GM19395 (cell line): ENCODE measurements around the gene RBM12.
A peak's percentile ranks its signal among the peaks of the same experiment; 100 is the strongest.

ENCODE experiments used
- ATAC-seq: cut with Tn5 transposase; IDR thresholded peaks from one replicate; pipeline ENCODE4 v1.9.1; 2021; ENCODE audit warnings: mild to moderate bottlenecking, moderate library complexity; ENCODE audit not compliant: unreplicated experiment

RBM12 gene

GRCh38 chr20:35621560-35621946 lies 43.1 kb downstream of the RBM12 start:
- ATAC-seq = no peak

DNA sequence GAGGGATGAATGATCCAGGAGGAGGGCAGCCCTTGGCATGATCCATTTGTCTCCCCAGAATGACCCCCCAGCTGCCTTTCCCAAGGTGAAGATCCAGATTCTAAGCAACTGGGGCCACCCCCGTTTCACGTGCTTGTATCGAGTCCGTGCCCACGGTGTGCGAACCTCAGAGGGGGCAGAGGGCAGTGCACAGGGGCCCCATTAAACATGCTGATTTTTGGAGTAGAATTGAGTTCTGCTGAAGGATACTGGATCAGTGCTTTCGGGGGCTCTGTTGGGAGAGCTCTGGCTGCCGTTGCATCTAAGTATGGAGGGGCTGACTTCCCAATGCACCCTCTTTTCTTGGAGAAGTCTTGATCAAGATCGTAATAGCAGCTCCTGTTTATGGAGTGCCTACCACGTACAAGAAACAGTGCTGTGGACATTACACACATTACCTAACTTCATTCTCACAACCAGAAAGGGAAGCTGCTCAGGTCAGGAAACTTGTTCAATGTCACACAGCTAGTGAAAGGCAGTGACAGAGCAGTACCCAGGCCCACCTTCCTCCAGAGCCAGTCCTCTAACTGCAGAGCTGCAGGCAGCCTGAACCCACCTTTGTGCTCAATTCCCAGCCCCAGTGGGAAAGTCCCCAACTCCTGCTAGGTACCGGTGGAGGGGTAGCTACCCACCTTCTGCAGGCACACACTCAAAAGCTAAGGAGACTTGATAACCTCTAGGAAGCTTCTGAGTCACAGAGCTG lies 43.7 kb downstream of the RBM12 start:
- no peak for ATAC-seq

GRCh38 chr20:35619196-35620095 lies 45.3 kb downstream of the RBM12 start:
- ATAC-seq = peak; percentile 54

DNA sequence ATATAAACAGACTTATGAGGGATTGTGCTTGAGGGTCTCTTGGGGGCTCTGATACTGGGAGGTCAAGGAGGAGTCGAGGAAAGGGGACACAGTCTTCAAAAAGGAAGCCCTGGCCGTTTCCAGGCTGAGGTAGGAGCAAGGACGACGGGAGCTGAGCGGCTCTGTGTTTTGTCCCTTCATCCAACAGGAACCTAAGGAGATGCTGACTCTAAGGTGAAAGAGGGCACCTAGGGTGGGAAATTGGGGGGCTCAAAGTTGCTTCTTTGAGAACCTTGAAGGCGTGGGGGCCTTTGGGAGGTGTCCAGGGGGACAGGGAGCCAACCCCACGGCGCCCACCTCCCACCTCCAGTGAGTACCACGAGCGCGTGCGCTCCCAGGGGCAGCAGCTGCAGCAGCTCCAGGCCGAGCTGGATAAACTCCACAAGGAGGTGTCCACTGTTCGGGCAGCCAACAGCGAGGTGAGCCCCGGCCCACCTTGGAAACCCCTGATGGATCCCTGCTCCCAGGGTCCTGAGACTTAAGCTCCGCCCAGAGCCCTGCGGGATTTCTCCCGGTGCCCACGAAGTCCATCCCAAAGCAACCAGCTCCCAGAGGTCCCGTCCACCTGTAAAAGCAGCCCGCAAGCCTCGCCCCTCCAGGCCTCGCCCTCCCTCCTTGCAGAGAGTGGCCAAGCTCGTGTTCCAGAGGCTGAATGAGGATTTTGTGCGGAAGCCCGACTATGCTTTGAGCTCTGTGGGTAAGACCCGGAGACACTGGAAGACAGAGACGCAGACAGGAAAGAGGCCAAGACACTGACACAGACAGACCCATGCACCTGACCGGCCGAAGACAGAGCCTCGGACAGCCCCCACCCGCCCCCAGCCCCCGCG lies 46.2 kb downstream of the RBM12 start:
- ATAC-seq = no peak

DNA sequence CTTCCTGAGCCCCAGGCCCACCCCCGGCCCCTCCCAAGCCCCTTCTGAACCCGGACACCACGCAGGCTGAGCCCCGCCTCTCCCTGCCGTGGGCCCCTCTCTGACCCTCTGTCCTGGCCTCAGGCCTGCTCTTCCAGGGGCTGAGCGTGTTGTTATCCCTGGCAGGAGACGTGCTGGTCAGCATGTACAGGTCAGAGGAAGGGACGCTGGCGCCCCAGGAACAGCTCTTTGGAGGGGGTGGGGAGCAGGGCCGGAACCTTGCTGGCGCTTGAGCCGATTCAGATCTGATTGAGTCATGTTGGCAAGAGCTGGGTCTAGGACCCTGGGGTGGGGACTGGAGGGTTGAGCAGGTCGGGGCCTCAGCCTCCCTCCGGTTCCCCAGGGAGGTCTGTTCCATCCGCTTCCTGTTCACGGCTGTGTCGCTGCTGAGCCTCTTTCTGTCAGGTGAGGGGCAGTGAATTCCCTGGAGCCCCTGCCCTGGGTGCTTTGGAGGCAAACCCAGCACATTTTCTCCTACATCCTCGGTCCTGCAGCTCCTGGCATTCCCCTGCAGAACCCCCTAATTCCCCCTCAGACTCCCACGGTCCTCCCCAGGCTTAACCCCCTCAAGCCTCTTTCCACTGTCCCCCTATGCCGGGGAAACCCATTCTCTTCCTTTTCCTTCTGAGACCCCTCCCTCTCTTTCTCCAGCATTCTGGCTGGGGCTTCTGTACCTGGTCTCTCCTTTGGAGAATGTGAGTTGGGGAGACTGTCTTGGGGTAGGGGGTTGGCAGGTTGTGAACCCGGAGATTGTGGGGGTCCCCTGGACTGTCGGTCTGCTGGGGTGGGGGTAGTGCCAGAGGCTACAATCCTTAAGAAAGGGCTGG lies 47.1 kb downstream of the RBM12 start:
- no peak for ATAC-seq

- peak; percentile 30 for ATAC-seq
Measured at GRCh38 chr20:35616465-35617396, 48.0 kb downstream of the RBM12 start.

- ATAC-seq = peak; percentile 67
Measured at GRCh38 chr20:35615667-35616464, 48.8 kb downstream of the RBM12 start, which contains the start of gene SPAG4. TSS of gene SPAG4 (plus strand) at chr20:35615829. CDS start at chr20:35616004, 175 bp downstream.

DNA sequence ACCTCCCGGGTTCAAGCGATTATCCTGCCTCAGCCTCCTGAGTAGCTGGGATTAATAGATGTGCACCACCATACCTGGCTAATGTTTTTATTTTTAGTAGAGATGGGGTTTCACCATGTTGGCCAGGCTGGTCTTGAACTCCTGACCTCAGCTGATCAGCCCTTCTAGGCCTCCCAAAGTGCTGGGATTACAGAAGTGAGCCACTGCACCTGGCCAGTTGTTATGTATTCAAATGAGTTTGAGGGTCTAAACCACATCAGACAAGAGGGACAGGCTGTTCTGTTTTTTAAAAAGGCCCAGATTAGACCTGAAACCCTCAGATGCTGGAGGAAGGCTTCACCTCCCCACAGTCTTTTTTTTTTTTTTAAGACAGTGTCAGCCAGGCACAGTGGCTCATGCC lies 53.2 kb downstream of the RBM12 start:
- ATAC-seq = no peak

- no peak for ATAC-seq
Measured at GRCh38 chr20:35610833-35611427, 53.8 kb downstream of the RBM12 start.

GRCh38 chr20:35607003-35607735 lies 57.5 kb downstream of the RBM12 start:
- ATAC-seq = no peak

GRCh38 chr20:35606127-35606526 lies 58.6 kb downstream of the RBM12 start:
- ATAC-seq = no peak

DNA sequence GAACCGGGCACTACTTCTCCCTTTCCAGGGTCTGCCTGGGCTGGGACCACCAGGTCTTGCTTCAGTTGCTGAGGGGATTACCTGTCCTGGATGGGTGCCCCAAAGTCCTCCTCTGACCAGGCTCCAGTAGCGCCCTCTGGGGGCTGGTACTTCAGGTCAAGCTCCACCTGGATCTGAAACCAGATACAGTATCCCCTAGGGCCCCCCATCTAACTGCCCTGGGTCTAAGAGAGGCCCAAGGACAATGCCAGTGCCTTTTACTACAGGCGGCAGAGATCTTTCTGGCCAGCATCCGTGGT lies 60.3 kb downstream of the RBM12 start:
- no peak for ATAC-seq

DNA sequence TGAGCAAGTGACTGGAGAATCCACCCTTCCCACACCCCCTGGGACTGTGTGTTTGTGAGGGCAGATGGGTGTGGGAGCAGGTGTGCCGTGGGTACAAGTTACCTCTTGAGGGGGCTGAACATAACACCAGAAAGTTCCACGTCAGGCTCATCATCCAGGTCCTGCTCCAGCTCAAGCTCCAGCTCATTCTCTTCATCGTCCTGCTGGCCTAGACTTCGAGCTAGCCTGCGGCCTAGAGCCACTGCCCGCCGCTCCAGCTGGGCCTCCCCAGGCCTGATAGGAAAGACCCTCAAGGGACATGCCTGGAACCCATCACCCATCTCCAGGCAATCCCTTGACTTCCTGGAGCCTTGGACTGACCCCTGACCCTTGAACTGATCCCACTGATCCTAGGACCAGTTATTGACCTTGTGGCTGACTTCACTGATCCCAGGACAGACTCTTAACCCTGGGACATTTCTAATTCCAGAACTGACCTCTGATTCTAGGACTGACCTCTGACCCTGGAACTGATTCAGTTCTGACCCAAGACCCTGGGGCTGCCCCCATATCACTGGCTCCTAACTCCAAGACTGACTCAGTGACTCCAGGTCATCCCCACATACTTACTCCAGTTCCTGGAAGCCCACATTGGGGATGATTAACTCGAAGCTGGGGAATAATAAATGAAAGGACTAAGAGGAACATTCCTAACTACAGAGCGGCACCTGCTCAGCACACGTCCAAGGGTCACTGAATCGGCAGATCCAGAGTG lies 60.8 kb downstream of the RBM12 start:
- ATAC-seq = no peak

- ATAC-seq = no peak
Measured at GRCh38 chr20:35602851-35603495, 61.7 kb downstream of the RBM12 start.

DNA sequence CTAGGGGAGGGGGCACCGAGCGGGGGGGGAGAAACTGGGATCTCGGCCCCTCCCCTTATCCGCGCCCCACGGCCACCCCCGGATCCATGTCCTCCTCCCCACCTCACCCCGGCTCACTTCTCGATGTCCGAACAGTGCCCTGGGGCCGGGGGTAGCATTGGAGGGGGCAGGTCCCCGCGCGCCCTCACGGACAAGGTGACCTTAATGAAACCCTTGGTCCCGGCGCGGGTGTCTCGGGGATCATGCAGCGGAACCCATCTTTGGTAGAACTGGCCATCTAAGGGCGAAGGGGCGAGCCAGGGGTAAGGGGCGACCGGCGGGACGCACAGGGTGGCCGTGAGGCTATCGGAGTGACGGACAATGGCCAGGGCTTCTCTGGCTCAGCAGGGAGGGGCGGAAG lies 62.7 kb downstream of the RBM12 start:
- no peak for ATAC-seq
